ENCODE data around the gene DIAPH3. TPM values are rescaled to one million over a fixed set of nuclear protein-coding genes. Genes with fewer than 3 reads are reported as not detected.
"Not testable (repeated sequence)": the region's sequence is repeated elsewhere in the genome, so short reads cannot be mapped to it uniquely, and the experiment has no call there.

The DIAPH3 gene
- total RNA-seq, 3 donors from 2014 or later = under 0.01 to 0.88 (median 0.64) TPM

DNA sequence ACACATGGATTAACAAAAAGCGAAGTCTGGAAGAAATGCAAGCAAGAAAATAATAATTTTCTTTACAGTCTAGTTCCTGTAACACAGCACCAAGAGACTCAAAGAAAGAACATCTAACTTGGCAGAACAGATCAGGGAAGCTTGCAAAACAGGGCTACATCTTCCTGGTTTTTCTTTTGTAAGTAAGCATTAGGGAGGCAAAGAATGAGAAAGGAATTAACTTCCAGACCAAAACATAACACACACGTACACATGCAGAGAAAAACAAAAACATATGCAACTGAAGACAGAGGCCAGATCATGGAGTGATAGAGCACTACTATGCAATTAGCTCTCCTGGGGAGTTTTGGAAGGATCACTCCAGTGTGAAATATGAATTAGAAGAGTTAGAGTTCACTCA, 120.5 kb downstream of the DIAPH3 start:
- intact Hi-C loops (cut with DNase I; ENCODE audit: low total_unique reads) = no loop called here
- H3K4me3 ChIP-seq = no peak overlapping the region
- H3K36me3 ChIP-seq = no peaks in the 10 kb centered on the region
- H3K27ac ChIP-seq = no peak overlapping the region
- TF ChIP-seq, protein P1, sequence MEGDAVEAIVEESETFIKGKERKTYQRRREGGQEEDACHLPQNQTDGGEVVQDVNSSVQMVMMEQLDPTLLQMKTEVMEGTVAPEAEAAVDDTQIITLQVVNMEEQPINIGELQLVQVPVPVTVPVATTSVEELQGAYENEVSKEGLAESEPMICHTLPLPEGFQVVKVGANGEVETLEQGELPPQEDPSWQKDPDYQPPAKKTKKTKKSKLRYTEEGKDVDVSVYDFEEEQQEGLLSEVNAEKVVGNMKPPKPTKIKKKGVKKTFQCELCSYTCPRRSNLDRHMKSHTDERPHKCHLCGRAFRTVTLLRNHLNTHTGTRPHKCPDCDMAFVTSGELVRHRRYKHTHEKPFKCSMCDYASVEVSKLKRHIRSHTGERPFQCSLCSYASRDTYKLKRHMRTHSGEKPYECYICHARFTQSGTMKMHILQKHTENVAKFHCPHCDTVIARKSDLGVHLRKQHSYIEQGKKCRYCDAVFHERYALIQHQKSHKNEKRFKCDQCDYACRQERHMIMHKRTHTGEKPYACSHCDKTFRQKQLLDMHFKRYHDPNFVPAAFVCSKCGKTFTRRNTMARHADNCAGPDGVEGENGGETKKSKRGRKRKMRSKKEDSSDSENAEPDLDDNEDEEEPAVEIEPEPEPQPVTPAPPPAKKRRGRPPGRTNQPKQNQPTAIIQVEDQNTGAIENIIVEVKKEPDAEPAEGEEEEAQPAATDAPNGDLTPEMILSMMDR (IDR thresholded peaks at IDR 0.05) = no peak
- no peak for TF ChIP-seq POLR2AphosphoS5 (IDR thresholded peaks at IDR 0.05)
- no peak for TF ChIP-seq POLR2A (IDR thresholded peaks at IDR 0.05)
- no peaks in the 10 kb centered on the region for H3K27me3 ChIP-seq
- no peaks in the 10 kb centered on the region for H3K9me3 ChIP-seq
- DNase-seq (ENCODE audit: low spot score in 2 of 2) = no peak
- no peaks in the 10 kb centered on the region for H3K4me1 ChIP-seq

DNA sequence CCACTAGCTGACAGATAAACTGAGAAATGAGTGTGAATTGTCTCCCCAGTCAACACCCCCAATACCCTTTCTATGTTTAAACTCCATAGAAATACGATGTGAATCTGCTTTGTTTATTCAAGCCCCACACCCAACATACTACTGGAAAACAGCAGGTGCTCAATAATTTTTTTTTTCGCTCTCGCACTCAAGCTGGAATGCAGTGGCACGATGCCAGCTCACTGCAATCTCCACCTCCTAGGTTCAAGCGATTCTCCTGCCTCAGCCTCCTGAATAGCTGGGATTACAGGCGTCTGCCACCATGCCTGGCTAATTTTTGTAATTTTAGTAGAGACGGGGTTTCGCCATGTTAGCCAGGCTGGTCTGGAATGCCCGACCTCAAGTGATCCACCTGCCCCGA, 123.1 kb downstream of the DIAPH3 start:
- H3K9me3 ChIP-seq; H3K36me3 ChIP-seq; H3K27me3 ChIP-seq; intact Hi-C loops (cut with DNase I; ENCODE audit: low total_unique reads); H3K27ac ChIP-seq; DNase-seq (ENCODE audit: low spot score in 2 of 2); H3K4me1 ChIP-seq; H3K4me3 ChIP-seq: not testable (repeated sequence)

DNA sequence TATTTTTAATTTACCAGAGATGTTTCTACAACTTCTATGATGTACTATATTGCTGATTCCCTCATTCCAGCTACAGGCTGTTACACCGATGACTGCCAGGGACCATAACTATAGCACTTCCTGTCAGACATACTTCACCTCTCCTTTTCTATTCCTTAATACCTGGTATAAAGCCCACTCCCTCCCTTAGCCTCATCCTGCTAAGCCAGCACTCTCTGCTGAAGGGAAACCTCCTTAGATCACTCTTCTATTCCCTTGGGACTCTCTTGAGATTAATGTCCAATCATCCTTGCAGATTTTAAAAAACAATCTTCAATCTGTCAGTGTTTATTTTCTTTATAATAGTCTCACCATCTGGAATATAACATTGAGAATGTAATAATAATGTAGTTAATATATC, 127.9 kb downstream of the DIAPH3 start:
- no peak for DNase-seq (ENCODE audit: low spot score in 2 of 2)
- intact Hi-C loops (cut with DNase I; ENCODE audit: low total_unique reads) = no loop called here
- no peaks in the 10 kb centered on the region for H3K9me3 ChIP-seq
- H3K4me1 ChIP-seq = no peaks in the 10 kb centered on the region
- no peaks in the 10 kb centered on the region for H3K27me3 ChIP-seq
- H3K4me3 ChIP-seq = no peak overlapping the region
- no peak overlapping the region for H3K27ac ChIP-seq
- TF ChIP-seq POLR2A (IDR thresholded peaks at IDR 0.05) (no peak), POLR2AphosphoS5 (IDR thresholded peaks at IDR 0.05) (no peak)
- TF ChIP-seq, protein P1 (IDR thresholded peaks at IDR 0.05) = no peak
- no peaks in the 10 kb centered on the region for H3K36me3 ChIP-seq

DNA sequence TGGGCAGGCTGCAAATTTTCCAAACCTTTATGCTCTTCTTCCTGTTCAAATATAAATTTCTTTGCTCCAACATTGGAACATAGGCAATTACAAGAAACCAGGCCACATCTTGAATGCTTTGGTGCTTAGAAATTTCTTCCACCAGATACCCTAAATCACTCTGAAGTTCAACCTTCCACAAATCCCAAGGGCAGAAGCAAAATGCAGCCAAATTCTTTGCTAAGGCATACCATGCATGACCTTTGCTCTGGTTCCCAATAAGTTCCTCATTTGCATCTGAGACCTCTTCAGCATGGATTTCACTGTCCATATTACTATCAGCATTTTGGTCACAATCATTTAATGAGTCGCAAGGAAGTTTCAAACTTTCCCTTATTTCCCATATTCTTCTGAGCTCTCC, 130.9 kb downstream of the DIAPH3 start:
- H3K4me3 ChIP-seq = no peak overlapping the region
- H3K27me3 ChIP-seq = no peaks in the 10 kb centered on the region
- H3K9me3 ChIP-seq = no peaks in the 10 kb centered on the region
- intact Hi-C loops (cut with DNase I; ENCODE audit: low total_unique reads) = no loop called here
- no peak for DNase-seq (ENCODE audit: low spot score in 2 of 2)
- TF ChIP-seq, protein P1 (IDR thresholded peaks at IDR 0.05) = no peak
- TF ChIP-seq POLR2A (IDR thresholded peaks at IDR 0.05) (no peak), POLR2AphosphoS5 (IDR thresholded peaks at IDR 0.05) (no peak)
- no peaks in the 10 kb centered on the region for H3K36me3 ChIP-seq
- H3K4me1 ChIP-seq = no peaks in the 10 kb centered on the region
- no peak overlapping the region for H3K27ac ChIP-seq

DNA sequence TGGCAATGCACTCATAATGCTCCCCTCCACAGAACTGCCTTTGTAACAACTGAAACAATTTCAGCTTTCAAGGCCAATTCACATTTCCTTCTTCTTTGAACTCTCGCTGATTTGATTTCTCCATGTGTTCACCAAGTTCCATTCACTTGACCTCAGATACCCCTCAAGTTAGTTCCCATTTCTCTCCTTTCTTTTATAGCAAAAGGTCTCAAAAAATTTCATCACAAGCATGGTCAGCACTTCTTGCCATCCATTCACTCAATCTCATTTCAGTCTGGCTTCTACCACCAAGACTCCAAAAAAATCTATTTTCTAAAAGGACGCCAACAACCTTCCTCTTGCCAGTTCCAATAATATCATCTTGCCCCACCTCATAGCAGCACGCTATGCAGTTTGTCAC, 135.7 kb downstream of the DIAPH3 start:
- Histone ChIP-seq H3K9me3 (no peaks in the 10 kb centered on the region), H3K27ac (no peak overlapping the region), H3K4me3 (no peak overlapping the region), H3K36me3 (no peaks in the 10 kb centered on the region), H3K4me1 (no peaks in the 10 kb centered on the region), H3K27me3 (no peaks in the 10 kb centered on the region)
- no peak for DNase-seq (ENCODE audit: low spot score in 2 of 2)
- intact Hi-C loops (cut with DNase I; ENCODE audit: low total_unique reads) = no loop called here
- TF ChIP-seq, protein P1 (IDR thresholded peaks at IDR 0.05) = no peak
- TF ChIP-seq POLR2A (IDR thresholded peaks at IDR 0.05) (no peak), POLR2AphosphoS5 (IDR thresholded peaks at IDR 0.05) (no peak)

DNA sequence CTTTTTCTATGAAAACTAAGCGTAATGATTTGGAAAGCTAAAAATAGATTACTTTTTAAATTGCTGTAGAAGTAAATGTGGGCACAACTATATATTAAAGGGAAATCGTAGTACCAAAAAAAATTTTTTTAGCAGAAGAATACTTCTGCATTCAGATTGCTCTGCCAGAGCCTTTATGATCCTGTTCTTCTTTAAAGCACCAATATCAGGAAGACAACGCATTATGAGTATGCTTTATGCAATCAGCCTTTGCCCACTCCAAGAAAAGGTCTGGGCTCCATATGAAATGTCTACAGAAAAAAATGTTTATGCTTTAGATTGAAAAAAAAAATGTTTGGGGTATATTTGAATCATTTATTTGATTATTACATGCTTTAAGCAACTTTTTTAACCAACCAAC, 137.4 kb downstream of the DIAPH3 start:
- H3K9me3 ChIP-seq = no peaks in the 10 kb centered on the region
- H3K27me3 ChIP-seq = no peaks in the 10 kb centered on the region
- no peaks in the 10 kb centered on the region for H3K4me1 ChIP-seq
- no peak overlapping the region for H3K27ac ChIP-seq
- TF ChIP-seq, protein P1 (IDR thresholded peaks at IDR 0.05) = no peak
- TF ChIP-seq POLR2AphosphoS5 (IDR thresholded peaks at IDR 0.05) = no peak
- intact Hi-C loops (cut with DNase I; ENCODE audit: low total_unique reads) = no loop called here
- H3K36me3 ChIP-seq = no peaks in the 10 kb centered on the region
- DNase-seq (ENCODE audit: low spot score in 2 of 2) = no peak
- no peak overlapping the region for H3K4me3 ChIP-seq

Measured in breast epithelium (tissue), 4 donors.